ENCODE data around the gene SETD7.
A peak's percentile ranks its signal among the peaks of the same experiment; 100 is the strongest.
"Not testable (repeated sequence)": the region's sequence is repeated elsewhere in the genome, so short reads cannot be mapped to it uniquely, and the experiment has no call there.

The SETD7 gene

DNA sequence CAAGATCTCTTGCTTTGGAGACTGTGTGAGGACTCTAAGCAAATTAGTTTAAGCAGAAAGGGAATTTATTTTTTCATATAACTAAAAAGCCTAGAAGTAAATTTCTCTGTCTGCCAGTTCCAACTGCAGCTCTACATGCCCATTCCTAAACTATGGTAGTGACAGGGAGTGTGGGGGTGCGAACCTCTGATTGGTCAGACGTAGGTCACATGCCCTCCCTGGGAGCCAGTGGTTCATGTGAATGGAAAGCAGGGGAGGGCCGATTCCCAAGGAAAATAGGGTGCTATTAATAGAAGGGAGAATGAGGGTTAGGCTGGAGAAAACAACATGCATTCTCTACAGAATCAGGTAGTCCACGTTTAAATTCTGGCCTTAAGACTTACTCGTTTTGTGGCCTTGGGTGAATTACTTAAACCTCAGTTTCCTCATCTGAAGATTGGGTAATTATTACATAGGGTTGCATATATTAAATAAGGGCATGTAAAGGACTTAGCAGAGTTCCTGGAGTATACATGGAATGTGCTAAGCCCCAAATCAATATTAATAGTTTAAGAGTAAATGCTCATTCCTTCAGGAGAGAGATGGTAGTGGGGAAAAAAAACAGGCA lies 94.9 kb downstream of the SETD7 start:
- no peak for DNase-seq

DNA sequence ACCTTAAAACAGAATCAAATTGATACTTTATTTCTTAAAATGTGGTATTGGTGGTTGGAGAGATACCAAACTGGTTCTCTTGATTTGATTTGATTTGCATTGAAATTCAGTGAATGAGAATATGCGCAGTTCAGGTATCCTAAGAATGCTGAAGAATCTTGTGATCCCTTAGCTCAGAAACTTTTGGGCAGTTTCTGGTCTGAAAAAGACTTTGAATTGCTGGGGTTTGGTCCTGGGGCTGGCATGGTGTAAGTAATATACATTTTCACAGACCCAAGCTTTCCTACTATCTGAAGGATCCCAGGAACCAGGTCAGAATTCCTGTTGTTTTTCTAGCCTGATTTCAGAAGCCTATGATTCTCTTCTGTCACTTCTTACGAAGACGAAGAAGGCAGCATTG lies 95.5 kb downstream of the SETD7 start:
- DNase-seq = no peak

DNA sequence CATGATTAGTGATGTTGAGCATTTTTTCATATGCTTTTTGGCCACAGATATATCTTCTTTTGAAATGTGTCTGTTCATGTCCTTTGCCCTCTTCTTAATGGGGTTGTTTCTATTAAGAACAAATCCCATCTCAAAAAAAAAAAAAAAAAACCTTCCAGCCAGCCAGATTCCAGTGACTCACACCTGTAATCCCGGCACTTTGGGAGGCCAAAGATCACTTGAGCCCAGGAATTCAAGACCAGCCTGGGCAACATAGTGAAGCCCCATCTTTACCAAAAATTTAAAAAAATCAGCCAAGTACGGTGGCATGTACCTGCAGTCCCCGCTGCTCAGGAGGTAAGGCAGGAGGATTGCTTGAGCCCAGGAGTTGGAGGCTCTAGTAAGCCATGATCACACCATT lies 97.0 kb downstream of the SETD7 start:
- no peak for DNase-seq

DNA sequence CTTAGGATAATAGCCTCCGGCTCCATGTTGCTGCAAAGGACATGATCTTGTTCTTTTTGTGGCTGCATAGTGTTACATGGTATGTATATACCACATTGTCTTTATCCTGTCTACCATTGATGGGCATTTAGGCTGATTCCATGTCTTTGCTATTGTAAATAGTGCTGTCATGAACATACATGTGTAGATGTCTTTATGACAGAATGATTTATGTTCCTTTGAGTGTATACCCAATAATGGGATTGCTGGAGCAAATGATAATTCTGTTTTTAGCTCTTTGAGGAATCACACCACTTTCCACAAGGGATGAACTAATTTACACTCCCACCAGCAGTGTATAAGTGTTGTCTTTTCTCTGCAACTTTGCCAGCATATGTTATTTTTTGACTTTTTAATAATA lies 97.5 kb downstream of the SETD7 start:
- DNase-seq = no peak

DNA sequence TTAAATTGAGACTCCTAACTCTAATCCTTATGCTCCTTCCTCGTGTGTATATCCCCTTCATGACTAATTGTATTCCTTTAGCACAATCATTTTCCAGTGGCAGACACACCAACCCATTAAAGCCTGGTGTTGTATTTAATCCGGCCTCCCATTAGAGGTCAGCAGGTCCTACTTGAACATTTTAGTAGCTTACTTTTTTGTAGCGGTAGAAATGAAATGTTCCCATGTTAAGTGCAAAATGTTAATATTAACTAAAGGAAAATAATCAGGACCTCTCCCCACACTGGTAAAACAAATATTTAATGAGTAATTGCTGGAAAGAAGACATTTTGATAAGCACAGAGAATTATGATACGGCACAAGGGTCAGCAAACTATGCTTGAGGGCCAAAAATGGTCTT lies 98.7 kb downstream of the SETD7 start:
- DNase-seq = no peak

DNA sequence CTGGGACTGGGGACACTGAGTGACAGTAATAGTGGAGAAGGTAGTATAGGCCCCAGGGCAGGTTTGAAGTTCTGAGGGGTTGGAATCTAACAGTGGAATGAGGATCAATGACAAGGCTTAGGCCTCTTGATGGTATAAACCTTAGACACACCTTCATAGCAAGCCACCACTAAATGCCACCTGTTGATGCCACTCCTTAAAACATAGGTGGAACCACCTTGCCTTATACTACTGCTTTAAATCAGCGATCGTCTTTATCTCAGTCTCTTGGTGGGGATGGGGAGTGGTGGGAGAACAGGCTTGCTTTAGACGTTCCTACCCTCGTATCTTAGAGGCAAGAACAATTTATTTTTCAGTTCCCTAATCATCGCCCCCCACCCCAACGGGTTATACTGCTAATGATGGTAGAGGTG lies 100.9 kb downstream of the SETD7 start:
- no peak for DNase-seq

DNA sequence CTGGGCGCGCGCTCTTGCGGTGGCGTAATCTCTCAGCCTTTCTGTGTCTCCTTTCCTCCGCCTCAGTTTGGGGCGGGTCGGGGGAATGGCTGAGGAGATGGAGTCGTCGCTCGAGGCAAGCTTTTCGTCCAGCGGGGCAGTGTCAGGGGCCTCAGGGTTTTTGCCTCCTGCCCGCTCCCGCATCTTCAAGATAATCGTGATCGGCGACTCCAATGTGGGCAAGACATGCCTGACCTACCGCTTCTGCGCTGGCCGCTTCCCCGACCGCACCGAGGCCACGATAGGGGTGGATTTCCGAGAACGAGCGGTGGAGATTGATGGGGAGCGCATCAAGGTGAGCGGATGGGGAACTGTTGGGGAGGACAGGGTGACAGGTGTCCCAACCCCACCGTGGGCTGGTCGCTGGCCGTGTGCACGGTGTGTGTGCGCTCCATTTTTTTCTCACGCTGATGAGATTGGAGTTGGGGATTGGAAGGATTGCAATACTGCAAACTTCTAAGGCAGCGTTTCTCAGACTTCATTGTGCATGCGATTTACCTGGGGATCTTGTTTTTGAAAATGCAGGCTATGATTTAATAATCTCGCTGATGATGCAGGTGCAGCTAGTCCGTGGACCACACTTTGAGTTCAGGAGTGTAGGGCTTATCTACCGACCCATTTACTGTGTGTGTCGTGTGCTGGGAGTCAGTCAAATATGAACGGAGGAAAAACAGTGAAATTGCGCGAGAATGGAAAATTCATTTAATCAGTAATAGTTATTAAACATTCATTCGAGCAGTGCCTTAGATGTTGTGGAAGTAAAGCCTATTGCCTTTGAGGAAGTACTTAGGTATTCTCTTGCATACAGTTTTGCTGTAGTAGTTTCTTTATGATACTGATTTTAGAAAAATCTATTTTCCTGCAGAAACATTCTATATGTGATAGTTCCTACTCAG lies 101.6 kb downstream of the SETD7 start, which contains the start of gene RAB33B:
Gene RAB33B, plus strand, starts transcription at position 11 of the 935 bp plus-strand sequence. Its CDS starts 75 bp downstream, at position 86.
- DNase-seq = no peak

DNA sequence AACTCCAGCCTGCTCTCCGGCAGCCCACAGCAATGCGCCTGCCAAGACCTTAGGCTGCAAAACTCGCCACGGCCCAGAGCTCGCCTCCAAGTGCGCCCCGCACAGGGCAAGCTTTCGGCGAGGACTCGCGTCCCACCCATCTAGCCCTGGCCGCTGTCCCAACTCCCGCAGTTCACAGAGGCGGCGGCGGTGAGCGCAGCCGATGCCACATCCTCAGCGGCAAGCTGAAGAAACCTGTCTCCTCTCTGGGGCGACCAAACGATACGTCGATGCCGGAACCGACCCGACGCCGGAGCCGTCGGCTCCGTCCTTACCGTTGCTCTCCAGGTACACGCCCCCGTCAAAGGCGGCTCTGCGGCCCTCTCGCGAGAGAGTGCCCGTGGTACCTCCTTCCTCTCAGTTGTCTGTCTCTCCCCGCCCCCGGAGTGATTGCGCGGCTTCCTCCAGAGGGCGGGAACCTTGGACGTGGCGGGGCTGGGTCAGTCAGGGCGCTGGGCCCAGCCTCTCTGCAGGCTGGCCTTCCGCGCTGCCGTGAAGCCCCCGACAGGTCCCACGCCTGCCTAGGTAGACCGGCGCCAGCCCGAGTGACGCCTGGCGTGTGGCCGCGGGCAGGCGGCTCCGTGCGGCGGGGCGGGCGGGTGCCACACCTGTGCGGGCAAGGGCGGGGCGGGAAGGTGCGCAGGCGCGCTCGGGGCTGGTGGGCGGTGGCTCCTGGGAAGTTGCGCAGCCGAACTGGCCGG lies 102.5 kb downstream of the SETD7 start:
- DNase-seq = peak; percentile 88

DNA sequence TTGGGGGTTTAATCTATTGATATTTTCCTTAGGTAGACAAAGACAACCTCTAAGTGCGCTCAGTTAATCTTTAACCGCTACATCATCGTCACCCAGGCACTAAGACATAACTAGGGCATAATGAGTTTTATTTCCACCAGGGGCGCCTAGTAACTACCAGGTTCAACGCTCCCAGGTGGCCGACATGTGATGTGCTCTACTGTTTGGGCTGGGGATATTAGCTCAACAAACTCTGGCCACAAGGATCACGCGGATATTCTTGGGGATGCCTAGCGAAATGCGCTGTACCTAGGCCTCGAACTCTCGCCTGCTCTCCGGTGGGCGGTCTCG lies 103.0 kb downstream of the SETD7 start:
- no peak for DNase-seq

DNA sequence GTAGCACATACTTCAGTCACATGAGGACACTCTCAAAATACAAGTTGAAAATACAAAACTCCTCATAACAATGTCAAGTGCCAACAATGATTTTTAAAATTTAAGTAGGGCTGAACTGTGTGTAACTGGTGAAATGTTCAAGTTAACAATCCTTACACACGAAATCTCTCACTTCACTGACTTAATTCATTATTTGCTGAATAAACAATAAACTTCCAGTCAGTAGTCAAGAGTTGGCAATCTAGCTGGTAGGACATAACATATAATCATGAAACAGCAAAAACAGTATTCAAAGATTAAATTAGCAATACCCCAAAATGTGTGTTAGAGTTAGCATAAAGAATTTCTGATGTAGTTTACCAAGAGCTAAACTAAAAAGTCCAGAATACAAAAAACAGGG lies 104.0 kb downstream of the SETD7 start:
- DNase-seq = no peak

DNA sequence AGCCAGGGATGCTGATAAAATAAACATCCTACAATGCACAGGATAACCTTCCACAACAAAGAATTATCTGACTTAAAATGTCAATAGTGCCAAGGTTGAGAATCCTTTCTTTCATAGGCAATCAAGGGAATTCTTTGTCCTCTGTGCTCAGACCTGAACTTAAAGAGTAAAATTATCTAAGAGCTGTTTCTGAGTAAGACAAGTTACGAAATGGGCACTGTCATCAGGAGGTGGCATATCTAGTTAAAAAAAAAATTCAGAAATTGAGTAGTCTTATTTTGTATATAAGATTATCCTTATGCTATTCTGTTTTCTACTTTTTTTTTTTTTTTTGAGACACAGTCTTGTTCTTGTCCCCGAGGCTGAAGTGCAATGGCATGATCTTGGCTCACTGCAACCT lies 105.4 kb downstream of the SETD7 start:
- no peak for DNase-seq

DNA sequence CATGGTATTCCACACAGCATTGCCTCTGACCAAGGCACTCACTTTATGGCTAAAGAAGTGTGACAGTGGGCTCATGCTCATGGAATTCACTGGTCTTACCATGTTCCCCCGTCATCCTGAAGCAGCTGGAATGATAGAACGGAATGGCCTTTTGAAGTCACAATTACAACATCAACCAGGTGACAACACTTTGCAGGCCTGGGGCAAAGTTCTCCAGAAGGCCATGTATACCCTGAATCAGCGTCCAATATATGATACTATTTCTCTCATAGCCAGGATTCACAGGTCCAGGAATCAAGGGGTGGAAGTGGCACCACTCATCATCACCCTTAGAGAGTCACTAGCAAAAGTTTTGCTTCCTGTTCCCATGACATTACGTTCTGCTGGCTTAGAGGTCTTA lies 108.9 kb downstream of the SETD7 start:
- not testable (repeated sequence) for DNase-seq
